ENCODE results near the gene GGTA1.

GRCh38 chr9:121484651-121485446, 14.8 kb downstream of the GGTA1 start:
- TF ChIP-seq, protein P1, sequence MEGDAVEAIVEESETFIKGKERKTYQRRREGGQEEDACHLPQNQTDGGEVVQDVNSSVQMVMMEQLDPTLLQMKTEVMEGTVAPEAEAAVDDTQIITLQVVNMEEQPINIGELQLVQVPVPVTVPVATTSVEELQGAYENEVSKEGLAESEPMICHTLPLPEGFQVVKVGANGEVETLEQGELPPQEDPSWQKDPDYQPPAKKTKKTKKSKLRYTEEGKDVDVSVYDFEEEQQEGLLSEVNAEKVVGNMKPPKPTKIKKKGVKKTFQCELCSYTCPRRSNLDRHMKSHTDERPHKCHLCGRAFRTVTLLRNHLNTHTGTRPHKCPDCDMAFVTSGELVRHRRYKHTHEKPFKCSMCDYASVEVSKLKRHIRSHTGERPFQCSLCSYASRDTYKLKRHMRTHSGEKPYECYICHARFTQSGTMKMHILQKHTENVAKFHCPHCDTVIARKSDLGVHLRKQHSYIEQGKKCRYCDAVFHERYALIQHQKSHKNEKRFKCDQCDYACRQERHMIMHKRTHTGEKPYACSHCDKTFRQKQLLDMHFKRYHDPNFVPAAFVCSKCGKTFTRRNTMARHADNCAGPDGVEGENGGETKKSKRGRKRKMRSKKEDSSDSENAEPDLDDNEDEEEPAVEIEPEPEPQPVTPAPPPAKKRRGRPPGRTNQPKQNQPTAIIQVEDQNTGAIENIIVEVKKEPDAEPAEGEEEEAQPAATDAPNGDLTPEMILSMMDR (IDR thresholded peaks at IDR 0.05; ENCODE audit: low read depth, low read length, missing input control) = no peak
- TF ChIP-seq YY1 (IDR thresholded peaks at IDR 0.05) (no peak), EGR1 (IDR thresholded peaks at IDR 0.05; ENCODE audit: low read depth in 2 of 2) (no peak), REST (IDR thresholded peaks at IDR 0.05) (no peak), FOXA1 (IDR thresholded peaks at IDR 0.05) (no peak), RAD21 (IDR thresholded peaks at IDR 0.05) (no peak), JUND (IDR thresholded peaks at IDR 0.05) (no peak), TAF1 (conservative IDR thresholded peaks at IDR 0.05) (no peak), SP1 (IDR thresholded peaks at IDR 0.05) (no peak)
- TF ChIP-seq, protein P2, sequence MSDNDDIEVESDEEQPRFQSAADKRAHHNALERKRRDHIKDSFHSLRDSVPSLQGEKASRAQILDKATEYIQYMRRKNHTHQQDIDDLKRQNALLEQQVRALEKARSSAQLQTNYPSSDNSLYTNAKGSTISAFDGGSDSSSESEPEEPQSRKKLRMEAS (IDR thresholded peaks at IDR 0.05) = no peak
